HG03175 (cell line): ENCODE measurements around the gene CKAP2L.

Experiments used
- ATAC-seq: cut with Tn5 transposase; IDR thresholded peaks from one replicate; pipeline ENCODE4 v1.9.1; 2021; ENCODE audit warnings: mild to moderate bottlenecking, moderate library complexity; ENCODE audit not compliant: unreplicated experiment

The CKAP2L gene

GRCh38 chr2:112764071-112765044 lies at the start of gene CKAP2L:
Gene CKAP2L, minus strand, starts transcription at chr2:112764609. Its CDS starts 11 bp downstream, at chr2:112764598.
- peak; percentile 98 for ATAC-seq

GRCh38 chr2:112813280-112813966 lies 49.0 kb upstream of the CKAP2L start:
- ATAC-seq = no peak

GRCh38 chr2:112812318-112813267 lies 48.2 kb upstream of the CKAP2L start:
- peak; percentile 61 for ATAC-seq

- ATAC-seq = no peak
These were observed 47.5 kb upstream of the CKAP2L start for GRCh38 chr2:112811841-112812306.

GRCh38 chr2:112811276-112811831 lies 46.9 kb upstream of the CKAP2L start:
- no peak for ATAC-seq

GRCh38 chr2:112809112-112809511 lies 44.7 kb upstream of the CKAP2L start:
- no peak for ATAC-seq

GRCh38 chr2:112807233-112807807 lies 42.9 kb upstream of the CKAP2L start:
- ATAC-seq = no peak

GRCh38 chr2:112805542-112805941 lies 41.1 kb upstream of the CKAP2L start:
- ATAC-seq = peak; percentile 72

- peak; percentile 52 for ATAC-seq
These were observed 39.5 kb upstream of the CKAP2L start for GRCh38 chr2:112803691-112804521.

GRCh38 chr2:112800881-112801583 lies 36.6 kb upstream of the CKAP2L start:
- ATAC-seq = no peak

GRCh38 chr2:112798979-112799975 lies 34.9 kb upstream of the CKAP2L start:
- ATAC-seq = no peak

- ATAC-seq = no peak
These were observed 32.1 kb upstream of the CKAP2L start for GRCh38 chr2:112796486-112796885.

GRCh38 chr2:112795774-112796173 lies 31.4 kb upstream of the CKAP2L start:
- ATAC-seq = no peak

- ATAC-seq = no peak
These were observed 30.4 kb upstream of the CKAP2L start for GRCh38 chr2:112794841-112795240.

GRCh38 chr2:112794131-112794733 lies 29.8 kb upstream of the CKAP2L start:
- ATAC-seq = peak; percentile 74

- ATAC-seq = no peak
These were observed 29.1 kb upstream of the CKAP2L start for GRCh38 chr2:112793449-112793978.

GRCh38 chr2:112792419-112792818 lies 28.0 kb upstream of the CKAP2L start:
- no peak for ATAC-seq
